Hepatocyte (in vitro differentiated cells): Measurements from ENCODE around the gene MBOAT7. TPM values are rescaled to one million over a fixed set of nuclear protein-coding genes. Genes with fewer than 3 reads are reported as not detected.

Source experiments
- DNase-seq: peaks from one replicate; pipeline ENCODE4 v3.0.0-alpha.2; 2016; ENCODE audit warnings: low spot score
- H2AFZ ChIP-seq: fragments of 200-600 bp; sonication (generic); 2 replicates; pipeline ENCODE4 v1.6.0; 2016; ENCODE audit warnings: antibody characterized with exemption, mild to moderate bottlenecking
- H3K27ac ChIP-seq: fragments of 200-600 bp; sonication (generic); 2 replicates; pipeline ENCODE4 v1.5.1; 2016; ENCODE audit warnings: mild to moderate bottlenecking
- H3K27me3 ChIP-seq: fragments of 200-600 bp; sonication (generic); 2 replicates; pipeline ENCODE4 v1.6.1; 2016
- H3K36me3 ChIP-seq: fragments of 200-600 bp; sonication (generic); replicated peaks from 2 replicates; pipeline ENCODE4 v1.5.1; 2016; ENCODE audit warnings: low read depth; ENCODE audit not compliant: insufficient read depth
- H3K4me1 ChIP-seq: fragments of 200-600 bp; sonication (generic); 2 replicates; pipeline ENCODE4 v1.5.1; 2016; ENCODE audit warnings: mild to moderate bottlenecking, moderate library complexity; ENCODE audit not compliant: insufficient read depth
- H3K4me2 ChIP-seq: fragments of 200-600 bp; sonication (generic); 2 replicates; pipeline ENCODE4 v1.6.0; 2016
- H3K4me3 ChIP-seq: fragments of 200-600 bp; sonication (generic); 2 replicates; pipeline ENCODE4 v1.5.1; 2016; ENCODE audit warnings: mild to moderate bottlenecking
- H3K79me2 ChIP-seq: fragments of 200-600 bp; sonication (generic); 2 replicates; pipeline ENCODE4 v1.6.0; 2017; ENCODE audit warnings: mild to moderate bottlenecking
- H3K9me2 ChIP-seq: fragments of 200-600 bp; sonication (generic); replicated peaks from 2 replicates; pipeline ENCODE4 v1.6.0; 2017; ENCODE audit warnings: mild to moderate bottlenecking; ENCODE audit not compliant: insufficient read depth
- H3K9me3 ChIP-seq: fragments of 200-600 bp; sonication (generic); 2 replicates; pipeline ENCODE4 v1.5.1; 2016; ENCODE audit warnings: low read depth, mild to moderate bottlenecking
- H4K20me1 ChIP-seq: fragments of 200-600 bp; sonication (generic); 2 replicates; pipeline ENCODE4 v1.6.0; 2016; ENCODE audit warnings: mild to moderate bottlenecking; ENCODE audit not compliant: insufficient read depth, poor library complexity, severe bottlenecking
- EZH2 ChIP-seq: fragments of 200-600 bp; sonication (generic); IDR thresholded peaks from 2 replicates; pipeline ENCODE4 v1.6.1; 2016; ENCODE audit warnings: antibody characterized with exemption, mild to moderate bottlenecking, borderline replicate concordance
- EZH2phosphoT487 ChIP-seq: fragments of 200-600 bp; sonication (generic); IDR thresholded peaks from one replicate; pipeline ENCODE4 v1.6.1; 2018; ENCODE audit warnings: antibody characterized with exemption, mild to moderate bottlenecking, low read depth, moderate library complexity; ENCODE audit not compliant: unreplicated experiment, severe bottlenecking
- WGBS: methylation state at CpG from one replicate; pipeline ENCODE4 v1.1.6; 2016; ENCODE audit warnings: low lambda C conversion rate; ENCODE audit errors: missing lambda C conversion rate; 5-methylcytosine and 5-hydroxymethylcytosine counted together
- polyA plus RNA-seq: library from polyadenylated mRNA; unstranded; fragments of >200 nt; fragmentation: Nextera tagmentation; extraction: Ambion mirVana; gene quantifications from 2 replicates; pipeline ENCODE4 v1.2.1, GENCODE V29; 2016
- total RNA-seq: library from RNA; depleted of rRNA; stranded (reverse); fragments of >200 nt; gene quantifications from 2 replicates; pipeline ENCODE4 v1.2.3, GENCODE V29; 2014
- TF ChIP-seq, protein P1 (sequence below): fragments of 200-600 bp; sonication (generic); IDR thresholded peaks from 2 replicates; pipeline ENCODE4 v1.5.1; 2016; ENCODE audit warnings: antibody characterized with exemption, mild to moderate bottlenecking; ENCODE audit not compliant: poor library complexity

Gene MBOAT7
- total and polyA plus RNA-seq, 2 experiments from 2014 or later, result 93.5 to 179 TPM

DNA sequence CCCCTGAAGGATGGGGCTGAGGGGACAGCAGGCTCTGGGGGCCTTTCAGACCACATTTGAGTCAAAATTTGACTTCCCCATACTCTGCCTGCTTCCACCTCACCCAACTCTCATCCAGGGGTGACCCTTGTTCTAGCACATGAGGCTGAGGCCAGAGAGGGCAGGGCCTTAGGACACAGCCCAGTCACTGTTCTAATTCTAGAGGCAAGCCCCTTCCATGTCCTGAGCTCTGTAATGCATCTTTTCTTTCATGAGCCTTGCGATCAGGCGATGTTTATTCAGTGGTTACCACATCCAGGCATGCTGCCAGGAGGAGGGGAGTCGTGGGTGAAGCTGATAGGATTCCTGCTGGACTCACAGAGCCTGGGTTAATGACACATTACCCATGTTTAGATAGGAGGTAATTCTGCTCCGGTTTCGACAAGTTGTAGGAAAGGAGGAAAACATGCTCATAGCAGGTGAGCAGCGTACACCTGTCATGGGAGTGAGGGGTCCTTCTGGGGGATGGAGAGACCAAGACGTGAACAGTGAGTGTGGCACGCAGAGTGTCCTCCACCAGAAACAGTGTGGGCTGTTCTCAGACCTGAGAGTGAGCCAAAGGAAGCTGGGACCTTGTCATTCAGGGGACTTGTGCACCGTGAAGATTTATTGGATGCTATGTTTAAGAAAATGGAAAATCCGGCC, 20.6 kb upstream of the MBOAT7 start:
- TF ChIP-seq, protein P1, sequence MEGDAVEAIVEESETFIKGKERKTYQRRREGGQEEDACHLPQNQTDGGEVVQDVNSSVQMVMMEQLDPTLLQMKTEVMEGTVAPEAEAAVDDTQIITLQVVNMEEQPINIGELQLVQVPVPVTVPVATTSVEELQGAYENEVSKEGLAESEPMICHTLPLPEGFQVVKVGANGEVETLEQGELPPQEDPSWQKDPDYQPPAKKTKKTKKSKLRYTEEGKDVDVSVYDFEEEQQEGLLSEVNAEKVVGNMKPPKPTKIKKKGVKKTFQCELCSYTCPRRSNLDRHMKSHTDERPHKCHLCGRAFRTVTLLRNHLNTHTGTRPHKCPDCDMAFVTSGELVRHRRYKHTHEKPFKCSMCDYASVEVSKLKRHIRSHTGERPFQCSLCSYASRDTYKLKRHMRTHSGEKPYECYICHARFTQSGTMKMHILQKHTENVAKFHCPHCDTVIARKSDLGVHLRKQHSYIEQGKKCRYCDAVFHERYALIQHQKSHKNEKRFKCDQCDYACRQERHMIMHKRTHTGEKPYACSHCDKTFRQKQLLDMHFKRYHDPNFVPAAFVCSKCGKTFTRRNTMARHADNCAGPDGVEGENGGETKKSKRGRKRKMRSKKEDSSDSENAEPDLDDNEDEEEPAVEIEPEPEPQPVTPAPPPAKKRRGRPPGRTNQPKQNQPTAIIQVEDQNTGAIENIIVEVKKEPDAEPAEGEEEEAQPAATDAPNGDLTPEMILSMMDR, result no peak
- no peak for TF ChIP-seq EZH2
- TF ChIP-seq EZH2phosphoT487, result no peak
- peak overlapping the region; percentile 57 for H3K4me2 ChIP-seq
- H3K79me2 ChIP-seq, result peaks cover 49% of the 10 kb centered on the region
- H3K9me3 ChIP-seq, result no peaks in the 10 kb centered on the region
- no peaks in the 10 kb centered on the region for H3K36me3 ChIP-seq
- 28% methylated on average over 10 of the region's 10 CpGs for WGBS
- H3K4me1 ChIP-seq, result peaks cover 43% of the 10 kb centered on the region
- H2AFZ ChIP-seq, result no peak overlapping the region
- H3K27me3 ChIP-seq, result no peaks in the 10 kb centered on the region
- H4K20me1 ChIP-seq, result peaks cover 41% of the 10 kb centered on the region
- DNase-seq, result peak; percentile 95
- no peaks in the 10 kb centered on the region for H3K9me2 ChIP-seq
- peak overlapping the region; percentile 91 for H3K27ac ChIP-seq
- no peak overlapping the region for H3K4me3 ChIP-seq

DNA sequence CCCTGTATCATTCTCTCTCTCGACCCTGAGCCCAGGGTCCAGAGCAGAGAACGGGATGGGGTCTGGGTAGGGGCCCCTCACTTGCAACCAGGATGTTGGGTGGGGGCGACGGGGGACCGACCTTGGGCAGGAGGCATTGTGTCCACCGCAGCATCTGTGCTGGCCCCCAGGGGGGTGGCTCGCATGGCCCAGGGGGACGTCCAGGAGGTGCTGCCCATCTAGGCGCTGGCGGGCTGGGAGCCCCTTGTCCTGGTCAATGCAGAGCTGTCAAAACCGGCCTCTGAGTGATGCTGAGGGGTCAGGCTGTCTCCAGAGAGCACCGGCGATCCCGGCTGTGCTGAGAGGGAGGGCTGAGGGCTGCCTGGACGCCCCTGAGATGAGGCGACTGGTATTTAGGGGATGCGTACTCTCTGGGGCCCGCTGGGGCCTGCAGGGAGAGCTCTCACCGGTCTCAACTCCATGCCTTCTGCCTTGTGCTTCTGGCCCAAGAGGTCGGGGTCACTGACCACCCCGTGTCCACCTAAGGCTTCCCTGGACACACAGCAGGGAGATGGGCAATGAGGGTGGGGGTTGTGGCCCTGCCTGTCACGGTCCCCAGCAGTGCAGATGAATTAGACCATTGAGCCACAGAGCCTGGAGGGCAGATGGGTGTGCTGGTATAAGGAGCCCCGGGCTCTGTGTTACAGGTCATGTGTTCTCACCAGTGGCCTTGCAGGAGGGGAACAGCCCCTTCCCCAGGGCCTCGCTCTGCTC, 19.9 kb upstream of the MBOAT7 start:
- TF ChIP-seq, protein P1, result no peak
- no peak for TF ChIP-seq EZH2phosphoT487
- TF ChIP-seq EZH2, result no peak
- Histone ChIP-seq H3K36me3 (no peaks in the 10 kb centered on the region), H3K79me2 (peaks cover 56% of the 10 kb centered on the region), H3K27me3 (no peaks in the 10 kb centered on the region), H4K20me1 (peaks cover 48% of the 10 kb centered on the region), H3K4me3 (no peak overlapping the region), H3K9me3 (no peaks in the 10 kb centered on the region), H2AFZ (no peak overlapping the region), H3K9me2 (no peaks in the 10 kb centered on the region), H3K27ac (peak overlapping the region; percentile 91), H3K4me1 (peaks cover 48% of the 10 kb centered on the region), H3K4me2 (peak overlapping the region; percentile 44)
- WGBS, result 55% methylated on average over 22 of the region's 24 CpGs
- peak; percentile 47 for DNase-seq

DNA sequence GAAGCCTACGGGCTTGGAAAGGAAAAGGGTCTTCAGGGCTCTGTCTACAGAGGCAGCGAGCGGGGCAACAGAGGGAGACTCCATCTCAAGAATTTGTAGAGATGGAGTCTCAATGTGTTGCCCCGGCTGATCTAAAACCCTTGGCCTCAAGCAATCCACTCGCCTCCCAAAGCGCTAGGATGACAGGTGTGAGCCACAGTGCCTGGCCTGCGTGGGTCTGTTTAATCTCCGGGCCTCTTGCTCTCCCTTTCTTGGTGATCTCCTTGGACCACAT, 19.3 kb upstream of the MBOAT7 start:
- no peak overlapping the region for H2AFZ ChIP-seq
- peaks cover 53% of the 10 kb centered on the region for H4K20me1 ChIP-seq
- TF ChIP-seq EZH2, result no peak
- TF ChIP-seq, protein P1, result no peak
- no peak for TF ChIP-seq EZH2phosphoT487
- H3K4me2 ChIP-seq, result peak overlapping the region; percentile 44
- no peak overlapping the region for H3K4me3 ChIP-seq
- H3K36me3 ChIP-seq, result no peaks in the 10 kb centered on the region
- DNase-seq, result no peak
- H3K79me2 ChIP-seq, result peaks cover 61% of the 10 kb centered on the region
- H3K9me3 ChIP-seq, result no peaks in the 10 kb centered on the region
- H3K9me2 ChIP-seq, result no peaks in the 10 kb centered on the region
- H3K27ac ChIP-seq, result peak overlapping the region; percentile 91
- 79% methylated on average over 8 of the region's 8 CpGs for WGBS
- H3K27me3 ChIP-seq, result no peaks in the 10 kb centered on the region
- H3K4me1 ChIP-seq, result peaks cover 53% of the 10 kb centered on the region
